Peyer's patch (tissue), 4 donors: ENCODE results near the gene SAMM50.

ENCODE experiments used
- CTCF ChIP-seq, 6 experiments: fragments of 450-650 bp in 4 of 6; fragments of 200-600 bp in 2 of 6; sonication (generic) in 1 of 6; IDR thresholded peaks; one replicate each; pipeline ENCODE4 v1.5.1; 2017 to 2019; ENCODE audit warnings: antibody characterized with exemption in 6 of 6, mild to moderate bottlenecking in 3 of 6, moderate library complexity in 1 of 6
- POLR2A ChIP-seq, 2 donors: fragments of 450-650 bp; IDR thresholded peaks; one replicate each; pipeline ENCODE4 v1.5.1; 2017; ENCODE audit warnings: antibody characterized with exemption in 2 of 2, mild to moderate bottlenecking in 2 of 2, moderate library complexity in 2 of 2

GRCh38 chr22:44018594-44018993 lies 63.4 kb downstream of the SAMM50 start:
- TF ChIP-seq CTCF (IDR thresholded peaks at IDR 0.05): no peak
- no peak for TF ChIP-seq POLR2A (IDR thresholded peaks at IDR 0.05)
